ENCODE results near the gene SAYSD1. TPM values are rescaled to one million over a fixed set of nuclear protein-coding genes. Genes with fewer than 3 reads are reported as not detected.

Gene SAYSD1
- polyA plus RNA-seq, 1 experiment: 12.8 TPM

DNA sequence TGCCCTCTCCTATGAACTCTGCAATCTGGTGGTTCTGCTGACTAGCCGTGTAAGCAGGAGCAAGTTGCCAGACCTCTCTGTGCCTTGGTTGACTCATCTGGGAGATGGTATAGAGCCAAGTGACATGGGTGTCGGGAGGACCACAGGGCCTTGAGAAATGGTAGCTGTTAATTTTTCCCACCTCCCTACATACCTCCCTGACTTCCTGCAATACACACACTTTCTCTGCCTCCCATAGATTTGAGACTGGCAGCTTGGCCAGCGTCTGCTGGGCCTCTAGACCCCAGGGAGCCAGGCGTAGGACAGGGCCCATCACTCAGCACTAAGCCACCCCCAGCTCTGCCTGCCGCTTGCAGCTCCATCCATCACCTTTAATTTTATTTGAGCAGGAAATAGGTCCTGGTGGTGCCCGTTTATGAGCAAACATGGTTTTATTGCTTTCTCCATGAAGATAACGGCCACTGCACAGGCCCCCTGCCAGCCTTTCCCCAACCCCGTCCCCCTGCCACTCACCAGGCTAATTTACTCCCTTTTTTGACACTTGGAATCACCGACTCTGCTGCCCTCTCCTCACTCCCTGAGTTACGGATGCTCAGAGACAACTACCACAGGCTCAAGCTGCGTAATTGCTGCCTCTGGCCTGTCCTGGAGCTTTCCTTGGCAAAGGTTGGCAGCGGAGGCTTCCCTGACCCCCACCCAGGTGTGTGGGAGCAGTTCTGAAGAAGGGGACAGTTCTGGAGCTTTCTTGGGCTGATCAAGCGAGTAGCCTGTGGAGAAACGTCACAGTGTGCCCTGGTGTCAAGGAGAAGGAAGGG is 55.3 kb downstream of the SAYSD1 start:
- Histone ChIP-seq H3K9me3 (ENCODE audit: control insufficient read depth, insufficient read depth, low read length) (no peaks in the 10 kb centered on the region), H3K27me3 (ENCODE audit: control insufficient read depth, insufficient read depth, low read length) (no peaks in the 10 kb centered on the region), H3K4me3 (ENCODE audit: low read depth, low read length) (no peak overlapping the region), H3K27ac (ENCODE audit: low read depth, low read length) (no peak overlapping the region)
- CTCF ChIA-PET: no interaction called here
- DNase-seq (ENCODE audit: low read depth, low spot score): no peak
- no peak for TF ChIP-seq CTCF (IDR thresholded peaks at IDR 0.05; ENCODE audit: low read depth, low read length)
- POLR2A ChIA-PET: no interaction called here

GRCh38 chr6:39058471-39059147 is 56.4 kb downstream of the SAYSD1 start:
- Histone ChIP-seq H3K27ac (ENCODE audit: low read depth, low read length) (no peak overlapping the region), H3K9me3 (ENCODE audit: control insufficient read depth, insufficient read depth, low read length) (no peaks in the 10 kb centered on the region), H3K27me3 (ENCODE audit: control insufficient read depth, insufficient read depth, low read length) (no peaks in the 10 kb centered on the region), H3K4me3 (ENCODE audit: low read depth, low read length) (no peak overlapping the region)
- CTCF ChIA-PET: interaction anchor here (0.6 kb wide), 1 partner anchor 187 kb away, joined by 3 read pairs; no protein-coding TSS in a partner anchor
- no peak for TF ChIP-seq CTCF (IDR thresholded peaks at IDR 0.05; ENCODE audit: low read depth, low read length)
- no peak for DNase-seq (ENCODE audit: low read depth, low spot score)
- POLR2A ChIA-PET: no interaction called here

GRCh38 chr6:39057251-39058155 is 57.5 kb downstream of the SAYSD1 start:
- CTCF ChIA-PET: interaction anchor here (0.6 kb wide), 1 partner anchor 186 kb away, joined by 3 read pairs; no protein-coding TSS in a partner anchor
- no peak for DNase-seq (ENCODE audit: low read depth, low spot score)
- POLR2A ChIA-PET: no interaction called here
- Histone ChIP-seq H3K9me3 (ENCODE audit: control insufficient read depth, insufficient read depth, low read length) (no peaks in the 10 kb centered on the region), H3K27me3 (ENCODE audit: control insufficient read depth, insufficient read depth, low read length) (no peaks in the 10 kb centered on the region), H3K4me3 (ENCODE audit: low read depth, low read length) (no peak overlapping the region), H3K27ac (ENCODE audit: low read depth, low read length) (no peak overlapping the region)
- no peak for TF ChIP-seq CTCF (IDR thresholded peaks at IDR 0.05; ENCODE audit: low read depth, low read length)

- Histone ChIP-seq H3K4me3 (ENCODE audit: low read depth, low read length) (no peak overlapping the region), H3K9me3 (ENCODE audit: control insufficient read depth, insufficient read depth, low read length) (no peaks in the 10 kb centered on the region), H3K27me3 (ENCODE audit: control insufficient read depth, insufficient read depth, low read length) (no peaks in the 10 kb centered on the region), H3K27ac (ENCODE audit: low read depth, low read length) (no peak overlapping the region)
- TF ChIP-seq CTCF (IDR thresholded peaks at IDR 0.05; ENCODE audit: low read depth, low read length): no peak
- CTCF ChIA-PET: no interaction called here
- POLR2A ChIA-PET: no interaction called here
- no peak for DNase-seq (ENCODE audit: low read depth, low spot score)
Observed at GRCh38 chr6:39056681-39057080, 58.3 kb downstream of the SAYSD1 start.
